ENCODE data around the gene EPB41L4A.

GRCh38 chr5:112304743-112305142 lies 114.3 kb downstream of the EPB41L4A start:
- TF ChIP-seq EZH2 (IDR thresholded peaks at IDR 0.05; ENCODE audit: borderline replicate concordance): no peak
- TF ChIP-seq CTCF (IDR thresholded peaks at IDR 0.05; ENCODE audit: poor library complexity): no peak
